SK-N-SH treated with all-trans-retinoic acid at 6 μM for 48 hours (cell line): ENCODE results near the gene ZNF57.

Source experiments
- ATAC-seq: fragments of 200-7000 bp; cut with Tn5 transposase; 3 replicates; pipeline ENCODE4 v1.9.1; 2020; ENCODE audit warnings: mild to moderate bottlenecking, moderate library complexity
- ARNTL ChIP-seq: fragments of 450-650 bp; formaldehyde crosslinking; IDR thresholded peaks from 2 replicates; pipeline ENCODE4 v1.5.0; 2020; ENCODE audit warnings: low read depth, mild to moderate bottlenecking, moderate library complexity, borderline replicate concordance
- BACH2 ChIP-seq: fragments of 250-450 bp; sonication (Bioruptor Pico); IDR thresholded peaks from 2 replicates; pipeline ENCODE4 v1.9.0; 2021; ENCODE audit warnings: mild to moderate bottlenecking, borderline replicate concordance
- CREB5 ChIP-seq: fragments of 250-450 bp; sonication (Bioruptor Pico); IDR thresholded peaks from 2 replicates; pipeline ENCODE4 v1.5.1; 2020; ENCODE audit warnings: low read depth, mild to moderate bottlenecking, moderate library complexity
- ESRRG ChIP-seq: fragments of 250-450 bp; sonication (Bioruptor Pico); IDR thresholded peaks from 2 replicates; pipeline ENCODE4 v1.6.1; 2021; ENCODE audit warnings: mild to moderate bottlenecking
- GLIS3 ChIP-seq: fragments of 250-450 bp; sonication (Bioruptor Pico); IDR thresholded peaks from 2 replicates; pipeline ENCODE4 v1.5.0; 2020; ENCODE audit warnings: mild to moderate bottlenecking, moderate library complexity
- ISL1 ChIP-seq: fragments of 250-450 bp; sonication (Bioruptor Pico); IDR thresholded peaks from 2 replicates; pipeline ENCODE4 v2.1.2; 2022; ENCODE audit warnings: mild to moderate bottlenecking, moderate library complexity
- OSR1 ChIP-seq: fragments of 250-450 bp; sonication (Bioruptor Pico); IDR thresholded peaks from 2 replicates; pipeline ENCODE4 v1.8.0; 2022; ENCODE audit warnings: moderate library complexity, mild to moderate bottlenecking, inconsistent platforms
- PATZ1 ChIP-seq: fragments of 250-450 bp; sonication (Bioruptor Pico); IDR thresholded peaks from 2 replicates; pipeline ENCODE4 v1.8.0; 2020; ENCODE audit warnings: mild to moderate bottlenecking, moderate library complexity, borderline replicate concordance
- POU6F1 ChIP-seq: fragments of 250-450 bp; sonication (Bioruptor Pico); IDR thresholded peaks from 2 replicates; pipeline ENCODE4 v1.8.0; 2021; ENCODE audit warnings: low read depth, mild to moderate bottlenecking, moderate library complexity, borderline replicate concordance
- PPARA ChIP-seq: fragments of 250-450 bp; sonication (Bioruptor Pico); IDR thresholded peaks from 2 replicates; pipeline ENCODE4 v1.5.0; 2020; ENCODE audit warnings: mild to moderate bottlenecking, borderline replicate concordance
- RARB ChIP-seq: fragments of 250-450 bp; sonication (Bioruptor Pico); IDR thresholded peaks from 2 replicates; pipeline ENCODE4 v1.8.0; 2021; ENCODE audit warnings: mild to moderate bottlenecking, moderate library complexity
- SNAI2 ChIP-seq: fragments of 250-450 bp; sonication (Bioruptor Pico); IDR thresholded peaks from 2 replicates; pipeline ENCODE4 v1.5.0; 2020; ENCODE audit warnings: mild to moderate bottlenecking, moderate library complexity
- TCF4 ChIP-seq: fragments of 250-450 bp; sonication (Bioruptor Pico); IDR thresholded peaks from 2 replicates; pipeline ENCODE4 v1.8.0; 2021; ENCODE audit warnings: mild to moderate bottlenecking, moderate library complexity, borderline replicate concordance
- TOX ChIP-seq: fragments of 250-450 bp; sonication (Bioruptor Pico); IDR thresholded peaks from 2 replicates; pipeline ENCODE4 v1.8.0; 2021; ENCODE audit warnings: mild to moderate bottlenecking, moderate library complexity, borderline replicate concordance
- ZC3H10 ChIP-seq: fragments of 250-450 bp; sonication (Bioruptor Pico); IDR thresholded peaks from 2 replicates; pipeline ENCODE4 v1.5.1; 2021; ENCODE audit warnings: mild to moderate bottlenecking, moderate library complexity
- ZFP3 ChIP-seq: fragments of 250-450 bp; sonication (Bioruptor Pico); IDR thresholded peaks from 2 replicates; pipeline ENCODE4 v1.5.0; 2020; ENCODE audit warnings: mild to moderate bottlenecking, moderate library complexity
- ZFP30 ChIP-seq: fragments of 450-650 bp; formaldehyde crosslinking; IDR thresholded peaks from 2 replicates; pipeline ENCODE4 v1.5.0; 2022; ENCODE audit warnings: mild to moderate bottlenecking, moderate library complexity
- ZNF565 ChIP-seq: fragments of 450-650 bp; formaldehyde crosslinking; conservative IDR thresholded peaks from 2 replicates; pipeline ENCODE4 v1.5.0; 2020; ENCODE audit warnings: low read depth, mild to moderate bottlenecking, moderate library complexity
- ZNF70 ChIP-seq: fragments of 450-650 bp; formaldehyde crosslinking; IDR thresholded peaks from 2 replicates; pipeline ENCODE4 v1.5.0; 2020; ENCODE audit warnings: mild to moderate bottlenecking, moderate library complexity
- ZNF8 ChIP-seq: fragments of 450-650 bp; formaldehyde crosslinking; IDR thresholded peaks from 2 replicates; pipeline ENCODE4 v1.5.0; 2020; ENCODE audit warnings: mild to moderate bottlenecking, moderate library complexity

ZNF57 gene

GRCh38 chr19:2922987-2923386, 22.3 kb downstream of the ZNF57 start:
- no peak for ATAC-seq
- TF ChIP-seq ZFP3: no peak
- no peak for TF ChIP-seq ZNF8 (CRISPR knock-in tag)
- TF ChIP-seq GLIS3 (CRISPR knock-in tag): no peak
- TF ChIP-seq ESRRG: no peak
- no peak for TF ChIP-seq ZNF70 (CRISPR knock-in tag)
- TF ChIP-seq POU6F1: no peak
- no peak for TF ChIP-seq ARNTL
- no peak for TF ChIP-seq SNAI2 (CRISPR knock-in tag)
- TF ChIP-seq PATZ1 (CRISPR knock-in tag): no peak
- TF ChIP-seq ZC3H10 (CRISPR knock-in tag): no peak
- no peak for TF ChIP-seq OSR1 (CRISPR knock-in tag)
- TF ChIP-seq RARB (CRISPR knock-in tag): no peak
- TF ChIP-seq BACH2 (CRISPR knock-in tag): no peak
- TF ChIP-seq TCF4: no peak
- no peak for TF ChIP-seq ZFP30 (CRISPR knock-in tag)
- no peak for TF ChIP-seq ISL1 (CRISPR knock-in tag)
- no peak for TF ChIP-seq TOX (CRISPR knock-in tag)

- TF ChIP-seq ESRRG (no peak), OSR1 (CRISPR knock-in tag) (no peak), ISL1 (CRISPR knock-in tag) (no peak), TOX (CRISPR knock-in tag) (no peak), GLIS3 (CRISPR knock-in tag) (no peak), ZFP3 (no peak)
- TF ChIP-seq, all 23 proteins: peak for 0
- ATAC-seq: peak; percentile 45
These were observed 22.8 kb downstream of the ZNF57 start for GRCh38 chr19:2923510-2923909.

GRCh38 chr19:2926341-2927031, 25.8 kb downstream of the ZNF57 start:
- TF ChIP-seq ZNF70 (CRISPR knock-in tag): no peak
- TF ChIP-seq PPARA (CRISPR knock-in tag): no peak
- TF ChIP-seq ZNF565: no peak
- TF ChIP-seq CREB5: no peak
- no peak for TF ChIP-seq ARNTL
- no peak for TF ChIP-seq POU6F1
- TF ChIP-seq OSR1 (CRISPR knock-in tag): no peak
- no peak for TF ChIP-seq PATZ1 (CRISPR knock-in tag)
- no peak for ATAC-seq

- no peak for TF ChIP-seq PATZ1 (CRISPR knock-in tag)
- TF ChIP-seq ARNTL: no peak
- no peak for TF ChIP-seq GLIS3 (CRISPR knock-in tag)
- TF ChIP-seq TOX (CRISPR knock-in tag): no peak
- TF ChIP-seq ZNF8 (CRISPR knock-in tag): no peak
- TF ChIP-seq POU6F1: no peak
- TF ChIP-seq RARB (CRISPR knock-in tag): no peak
- TF ChIP-seq ZC3H10 (CRISPR knock-in tag): no peak
- TF ChIP-seq ZFP3: no peak
- no peak for ATAC-seq
These were observed 26.3 kb downstream of the ZNF57 start for GRCh38 chr19:2927032-2927430.
